Activated gamma-delta T cell treated with anti-CD3 and anti-CD28 coated beads, Interleukin-2, amount 50 U/mL, for 16 hours (primary cell): ENCODE results near the gene PACSIN2.
"Not testable (repeated sequence)": the region's sequence is repeated elsewhere in the genome, so short reads cannot be mapped to it uniquely, and the experiment has no call there.

Experiments used
- DNase-seq: peaks from one replicate; pipeline ENCODE4 v3.0.0-alpha.2; 2020; ENCODE audit warnings: low read depth

PACSIN2 gene

GRCh38 chr22:43011079-43011478 lies 3.9 kb downstream of the PACSIN2 start:
- no peak for DNase-seq

GRCh38 chr22:43009444-43009843 lies 5.5 kb downstream of the PACSIN2 start:
- no peak for DNase-seq

- no peak for DNase-seq
Observed at GRCh38 chr22:43008921-43009320, 6.0 kb downstream of the PACSIN2 start.

GRCh38 chr22:43008509-43008908 lies 6.4 kb downstream of the PACSIN2 start:
- DNase-seq, result no peak

GRCh38 chr22:43007519-43008102 lies 7.3 kb downstream of the PACSIN2 start:
- DNase-seq, result no peak

- no peak for DNase-seq
Observed at GRCh38 chr22:43006753-43007152, 8.2 kb downstream of the PACSIN2 start.

GRCh38 chr22:43006016-43006505 lies 8.9 kb downstream of the PACSIN2 start:
- no peak for DNase-seq

GRCh38 chr22:43005106-43005505 lies 9.8 kb downstream of the PACSIN2 start:
- no peak for DNase-seq

- DNase-seq, result no peak
Observed at GRCh38 chr22:43004362-43005035, 10.4 kb downstream of the PACSIN2 start.

- DNase-seq, result no peak
Observed at GRCh38 chr22:43002202-43002586, 12.8 kb downstream of the PACSIN2 start.

- no peak for DNase-seq
Observed at GRCh38 chr22:43001271-43002201, 13.4 kb downstream of the PACSIN2 start.

- DNase-seq, result no peak
Observed at GRCh38 chr22:43000441-43001175, 14.3 kb downstream of the PACSIN2 start.

GRCh38 chr22:42997582-42998090 lies 17.3 kb downstream of the PACSIN2 start:
- no peak for DNase-seq

- no peak for DNase-seq
Observed at GRCh38 chr22:42996646-42997365, 18.1 kb downstream of the PACSIN2 start.

GRCh38 chr22:42995654-42996053 lies 19.3 kb downstream of the PACSIN2 start:
- not testable (repeated sequence) for DNase-seq

GRCh38 chr22:42994917-42995562 lies 19.9 kb downstream of the PACSIN2 start:
- no peak for DNase-seq

- DNase-seq, result no peak
Observed at GRCh38 chr22:42994276-42994916, 20.6 kb downstream of the PACSIN2 start.

GRCh38 chr22:42993651-42994275 lies 21.2 kb downstream of the PACSIN2 start:
- DNase-seq, result no peak

- no peak for DNase-seq
Observed at GRCh38 chr22:42992886-42993479, 22.0 kb downstream of the PACSIN2 start.
